B cell (primary cell): ENCODE results near the gene SRSF1. TPM values are rescaled to one million over a fixed set of nuclear protein-coding genes. Genes with fewer than 3 reads are reported as not detected.

ENCODE experiments used
- ATAC-seq: fragments of 200-7000 bp; cut with Tn5 transposase; one replicate; pipeline ENCODE4 v1.10.0; 2021; ENCODE audit warnings: low read depth, mild to moderate bottlenecking, moderate number of reproducible peaks, moderate library complexity
- CTCF ChIA-PET: fragments of 350-600 bp; sonication (Branson Sonifier 250); formaldehyde crosslinking; loops from one replicate; lab custom pipeline; 2021; ENCODE audit warnings: antibody characterized with exemption, inconsistent platforms; lab: Charles Lee
- POLR2A ChIA-PET: fragments of 350-600 bp; sonication (Branson Sonifier 250); formaldehyde crosslinking; loops from one replicate; lab custom pipeline; 2021; ENCODE audit warnings: antibody characterized with exemption; lab: Charles Lee
- DNase-seq: peaks from one replicate; pipeline ENCODE4 v3.0.0; 2013
- H2AFZ ChIP-seq: 2 replicates; pipeline ENCODE4 v1.6.1; 2012; ENCODE audit warnings: mild to moderate bottlenecking, low read depth, low read length; ENCODE audit not compliant: insufficient read depth, poor library complexity, severe bottlenecking
- H3K27ac ChIP-seq, 2 donors: 1 replicate in 1 of 2; 2 replicates in 1 of 2; pipeline ENCODE4 v1.5.1; 2012 to 2013; ENCODE audit warnings: low read length in 2 of 2, mild to moderate bottlenecking in 2 of 2, moderate library complexity in 1 of 2
- H3K27me3 ChIP-seq, 4 experiments: fragments of 200-600 bp in 1 of 4; sonication (generic) in 1 of 4; replicated peaks in 1 of 4; 1 replicate in 2 of 4; 2 replicates in 2 of 4; pipeline versions ENCODE4 v1.6.1 to v1.7.0; 2013 to 2016; ENCODE audit warnings: low read length in 3 of 4, mild to moderate bottlenecking in 2 of 4, mixed read lengths in 1 of 4, moderate library complexity in 1 of 4; ENCODE audit not compliant: insufficient read depth in 4 of 4, control insufficient read depth in 3 of 4; ENCODE audit errors: control extremely low read depth in 1 of 4
- H3K36me3 ChIP-seq, 2 experiments: replicated peaks in 1 of 2; 1 replicate in 1 of 2; 2 replicates in 1 of 2; pipeline versions ENCODE4 v1.6.1 to v1.7.1; 2013; ENCODE audit warnings: low read length in 1 of 2; ENCODE audit not compliant: insufficient read depth in 2 of 2, control insufficient read depth in 1 of 2; ENCODE audit errors: control extremely low read depth in 1 of 2, extremely low read depth in 1 of 2
- H3K4me1 ChIP-seq, 2 donors: fragments of 200-600 bp in 1 of 2; sonication (generic) in 1 of 2; 1 replicate in 1 of 2; 2 replicates in 1 of 2; pipeline versions ENCODE4 v1.5.1 to v1.6.1; 2013 to 2017; ENCODE audit warnings: low read length in 2 of 2; ENCODE audit not compliant: control insufficient read depth in 2 of 2, insufficient read depth in 2 of 2
- H3K4me2 ChIP-seq: replicated peaks from 2 replicates; pipeline ENCODE3; 2012; ENCODE audit warnings: mild to moderate bottlenecking, low read depth, low read length; ENCODE audit not compliant: poor library complexity, severe bottlenecking
- H3K4me3 ChIP-seq, 5 experiments: fragments of 200-600 bp in 1 of 5; sonication (generic) in 1 of 5; 1 replicate in 3 of 5; 2 replicates in 2 of 5; pipeline versions ENCODE4 v1.5.1 to v1.7.0; 2011 to 2016; ENCODE audit warnings: low read length in 4 of 5, mild to moderate bottlenecking in 4 of 5, low read depth in 2 of 5, control low read depth in 1 of 5, moderate library complexity in 1 of 5; ENCODE audit not compliant: insufficient read depth in 1 of 5; ENCODE audit errors: control extremely low read depth in 1 of 5, extremely low read depth in 1 of 5
- H3K79me2 ChIP-seq: fragments of 200-600 bp; sonication (generic); one replicate; pipeline ENCODE4 v1.6.0; 2016; ENCODE audit warnings: low read length; ENCODE audit not compliant: control insufficient read depth, insufficient read depth
- H3K9ac ChIP-seq: fragments of 200-600 bp; sonication (generic); 2 replicates; pipeline ENCODE4 v1.6.1; 2017; ENCODE audit warnings: mild to moderate bottlenecking, low read length, moderate library complexity
- H3K9me3 ChIP-seq, 3 donors: one replicate each; pipeline versions ENCODE4 v1.6.1 to v1.7.1; 2013; ENCODE audit warnings: low read length in 2 of 3; ENCODE audit not compliant: control insufficient read depth in 2 of 3, insufficient read depth in 1 of 3; ENCODE audit errors: control extremely low read depth in 1 of 3
- H4K20me1 ChIP-seq: 2 replicates; pipeline ENCODE4 v1.6.0; 2012; ENCODE audit warnings: mild to moderate bottlenecking, low read length; ENCODE audit not compliant: insufficient read depth, control insufficient read depth, poor library complexity, severe bottlenecking
- H3K27ac Mint-ChIP-seq: one replicate; pipeline ENCODE4 v1.8.0; 2021; ENCODE audit warnings: mixed read lengths
- H3K27me3 Mint-ChIP-seq: one replicate; pipeline ENCODE4 v1.8.0; 2021; ENCODE audit warnings: mixed read lengths
- H3K4me1 Mint-ChIP-seq: one replicate; pipeline ENCODE4 v1.8.0; 2021; ENCODE audit warnings: mixed read lengths
- H3K4me3 Mint-ChIP-seq: one replicate; pipeline ENCODE4 v1.8.0; 2021; ENCODE audit warnings: mixed read lengths
- H3K9me3 Mint-ChIP-seq: one replicate; pipeline ENCODE4 v1.8.0; 2022; ENCODE audit warnings: mixed read lengths; ENCODE audit not compliant: insufficient read depth
- CTCF ChIP-seq: fragments of 200-600 bp; IDR thresholded peaks from one replicate; pipeline ENCODE4 v1.8.0; 2022; ENCODE audit warnings: antibody characterized with exemption, mild to moderate bottlenecking
- EZH2 ChIP-seq: IDR thresholded peaks from 2 replicates; pipeline ENCODE4 v1.6.1; 2012; ENCODE audit warnings: borderline replicate concordance, low read depth, mild to moderate bottlenecking, moderate library complexity, low read length; ENCODE audit not compliant: insufficient read depth, poor library complexity, severe bottlenecking
- WGBS: methylation state at CpG from one replicate; pipeline ENCODE4 v1.1.5; 2013; ENCODE audit warnings: missing lambda C conversion rate; ENCODE audit not compliant: insufficient coverage; 5-methylcytosine and 5-hydroxymethylcytosine counted together
- intact Hi-C: fragments of 100-400 bp; cut with micrococcal nuclease; formaldehyde crosslinking; loops from one replicate; pipeline ENCODE4 v1.10.0; 2022
- polyA plus RNA-seq: library from polyadenylated mRNA; depleted of rRNA; stranded (reverse); fragments of >200 nt; gene quantifications from 2 replicates; pipeline ENCODE4 v1.2.3, GENCODE V29; 2012
- total RNA-seq, 2 donors: library from RNA; stranded (reverse); fragments of 120-200 nt in 1 of 2; gene quantifications; 1 replicate in 1 of 2; 2 replicates in 1 of 2; pipeline versions ENCODE4 v1.2.3 to v1.2.4, GENCODE V29; 2013 to 2022

SRSF1 gene
- total and polyA plus RNA-seq, 2 donors (not counting 1 experiment from before 2014, with no cell fraction given), result 163 to 250 TPM

- TF ChIP-seq CTCF (no peak), EZH2 (no peak)
- Histone ChIP-seq H3K4me1 (peaks cover 22 to 34% of the 10 kb centered on the region in 2 donors), H4K20me1 (peaks cover 65% of the 10 kb centered on the region), H2AFZ (no peak overlapping the region), H3K9ac (no peak overlapping the region), H3K27me3 (no peaks in the 10 kb centered on the region), H3K79me2 (peaks cover 59% of the 10 kb centered on the region), H3K4me3 (no peak overlapping the region), H3K27ac (no peak overlapping the region), H3K9me3 (no peaks in the 10 kb centered on the region), H3K36me3 (peaks cover 7 to 45% of the 10 kb centered on the region in 2 experiments), H3K4me2 (no peak overlapping the region)
- intact Hi-C loops, result no loop called here
- WGBS, result 97% methylated on average over 10 of the region's 14 CpGs
- no peaks in the 10 kb centered on the region for H3K9me3 Mint-ChIP-seq
- H3K27me3 Mint-ChIP-seq, result no peaks in the 10 kb centered on the region
- H3K4me3 Mint-ChIP-seq, result no peak overlapping the region
- no peak for ATAC-seq
- H3K27ac Mint-ChIP-seq, result no peak overlapping the region
- no peak for DNase-seq
- peaks cover 54% of the 10 kb centered on the region for H3K4me1 Mint-ChIP-seq
- ChIA-PET CTCF (interaction anchor here (0.9 to 4.4 kb wide), 4 partner anchors 15 to 124 kb away, joined by 3 to 27 read pairs (median 5); no protein-coding TSS in a partner anchor), POLR2A (interaction anchor here (1.1 kb wide), 1 partner anchor 10 kb away, joined by 5 read pairs; no protein-coding TSS in a partner anchor)
Measured at GRCh38 chr17:57982452-57983170, 24.4 kb downstream of the SRSF1 start.

- Histone ChIP-seq H3K79me2 (peaks cover 40% of the 10 kb centered on the region), H3K36me3 (peaks cover 13 to 63% of the 10 kb centered on the region in 2 experiments), H3K27me3 (no peaks in the 10 kb centered on the region), H3K4me1 (peaks cover 14 to 21% of the 10 kb centered on the region in 2 donors), H3K4me3 (no peak overlapping the region), H3K27ac (no peak overlapping the region), H3K9me3 (no peaks in the 10 kb centered on the region), H3K9ac (no peak overlapping the region), H4K20me1 (peaks cover 67% of the 10 kb centered on the region), H2AFZ (no peak overlapping the region), H3K4me2 (no peak overlapping the region)
- Mint-ChIP-seq H3K27ac (no peak overlapping the region), H3K27me3 (no peaks in the 10 kb centered on the region), H3K4me1 (peaks cover 41% of the 10 kb centered on the region), H3K4me3 (no peak overlapping the region), H3K9me3 (no peaks in the 10 kb centered on the region)
- no peak for ATAC-seq
- ChIA-PET POLR2A (no interaction called here), CTCF (interaction anchor here (0.6 to 4.4 kb wide), 7 partner anchors 9 to 155 kb away, joined by 3 to 27 read pairs (median 3); no protein-coding TSS in a partner anchor)
- intact Hi-C loops, result no loop called here
- no CpG with 5 or more reads among the region's 4 CpGs for WGBS
- no peak for DNase-seq
- TF ChIP-seq EZH2 (no peak), CTCF (no peak)
Measured at GRCh38 chr17:57980522-57980921, 26.5 kb downstream of the SRSF1 start.
